HG02759 (cell line): ENCODE data around the gene CLIC6.

Experiments used
- ATAC-seq: cut with Tn5 transposase; IDR thresholded peaks from one replicate; pipeline ENCODE4 v1.9.1; 2021; ENCODE audit warnings: mild to moderate bottlenecking, moderate library complexity; ENCODE audit not compliant: unreplicated experiment

Gene CLIC6

DNA sequence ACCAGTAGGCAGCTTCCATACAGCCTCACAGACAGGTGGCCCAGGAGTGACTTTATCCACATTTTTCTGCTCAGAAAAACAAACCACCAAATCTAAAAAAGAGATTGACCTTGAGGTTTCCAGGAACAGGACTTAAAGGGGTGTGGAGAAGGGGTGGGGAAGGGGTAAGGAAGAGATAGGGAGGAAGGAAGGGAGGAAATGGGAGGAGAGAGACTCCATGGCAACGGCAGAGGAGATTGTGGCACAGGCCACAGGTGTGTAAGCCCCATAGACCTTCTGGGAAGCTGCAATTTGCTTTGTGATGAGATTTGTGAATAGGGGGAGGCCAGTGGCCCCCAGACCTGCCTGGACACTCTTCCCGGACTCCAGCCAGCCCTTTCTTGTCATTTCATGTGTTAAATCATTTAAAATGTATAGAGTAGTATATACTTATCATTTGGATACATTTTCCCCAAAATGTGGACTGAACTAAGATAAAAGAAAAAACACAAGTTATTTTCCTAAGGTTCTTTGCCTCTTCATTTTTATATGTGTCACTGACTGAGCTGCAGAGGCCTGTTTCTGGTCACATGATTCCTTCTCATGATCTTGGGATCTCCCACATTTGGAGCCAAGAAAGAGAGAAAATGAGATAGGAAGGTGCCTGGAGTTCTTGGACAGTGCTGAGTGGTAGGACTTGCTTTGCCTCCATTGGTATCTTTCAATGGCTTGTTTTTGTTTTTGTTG, 55.5 kb downstream of the CLIC6 start:
- no peak for ATAC-seq

DNA sequence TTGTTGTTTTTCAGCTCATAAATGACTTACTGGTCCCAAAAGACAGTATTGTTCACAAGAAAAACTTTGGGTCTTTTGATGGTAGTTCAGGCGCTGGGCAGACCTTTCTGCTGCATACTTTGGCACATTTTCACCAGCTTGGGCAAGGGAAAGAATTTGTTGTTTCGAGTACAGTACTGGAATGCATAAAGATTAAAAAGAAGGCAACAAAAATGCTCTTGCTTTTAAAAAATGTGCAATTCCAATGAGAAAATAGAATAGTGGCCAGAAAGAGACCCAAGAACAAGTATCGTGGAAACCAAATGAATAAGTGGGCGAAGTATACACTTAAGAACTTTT, 56.0 kb downstream of the CLIC6 start:
- no peak for ATAC-seq

DNA sequence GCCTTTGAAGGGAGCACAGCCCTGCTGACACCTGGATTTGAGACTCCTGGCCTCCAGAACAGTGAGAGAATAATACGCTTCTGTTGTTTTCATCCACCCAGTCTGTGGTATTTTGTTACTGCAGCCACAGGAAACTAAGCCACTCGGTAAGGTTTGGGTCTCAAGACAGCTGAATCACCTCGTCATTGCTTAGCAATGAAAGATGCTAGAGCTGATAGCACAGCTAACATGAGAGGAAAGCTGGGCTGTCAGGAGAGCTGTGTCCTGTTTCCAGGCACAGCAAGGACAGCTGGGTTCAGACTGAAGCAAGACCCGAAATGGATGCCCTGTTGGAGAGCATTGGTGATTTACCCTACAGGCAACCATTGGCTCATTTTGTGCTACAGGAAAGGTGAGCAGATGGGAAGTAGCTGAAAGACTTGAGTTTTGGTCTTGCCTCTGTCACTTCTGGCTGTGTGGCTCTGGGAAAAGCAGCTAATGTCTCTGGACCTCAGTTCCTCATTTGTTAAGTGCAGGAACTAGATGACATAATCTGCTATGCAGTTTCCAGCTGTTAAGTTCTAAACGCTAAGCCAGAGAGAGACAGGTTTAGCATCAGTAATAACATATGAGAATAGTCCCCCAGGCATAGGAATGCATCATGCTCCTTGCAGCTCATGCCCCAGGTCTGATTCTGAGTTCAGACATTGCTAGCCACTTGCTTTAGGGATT, 58.0 kb downstream of the CLIC6 start:
- ATAC-seq, result no peak

DNA sequence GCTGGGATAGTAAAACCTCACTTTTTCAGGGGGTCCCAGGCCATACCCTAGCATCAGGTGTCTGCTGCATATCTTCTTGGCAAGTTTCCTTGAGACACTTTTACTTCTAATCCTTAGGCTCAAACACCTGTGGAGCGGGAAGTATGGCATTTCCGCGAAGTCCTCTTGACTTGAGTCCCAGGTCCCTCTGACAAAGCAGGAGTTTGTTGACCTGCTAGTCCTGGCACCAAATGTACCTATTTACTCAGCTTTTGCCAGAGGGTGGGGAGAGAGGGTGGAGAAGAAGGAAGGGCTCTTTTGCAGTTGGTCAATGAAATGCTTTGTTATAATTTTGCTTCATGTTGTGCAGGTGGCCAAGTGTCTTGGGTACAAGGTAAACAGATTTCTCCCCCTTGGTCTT, 59.7 kb downstream of the CLIC6 start:
- ATAC-seq, result no peak

DNA sequence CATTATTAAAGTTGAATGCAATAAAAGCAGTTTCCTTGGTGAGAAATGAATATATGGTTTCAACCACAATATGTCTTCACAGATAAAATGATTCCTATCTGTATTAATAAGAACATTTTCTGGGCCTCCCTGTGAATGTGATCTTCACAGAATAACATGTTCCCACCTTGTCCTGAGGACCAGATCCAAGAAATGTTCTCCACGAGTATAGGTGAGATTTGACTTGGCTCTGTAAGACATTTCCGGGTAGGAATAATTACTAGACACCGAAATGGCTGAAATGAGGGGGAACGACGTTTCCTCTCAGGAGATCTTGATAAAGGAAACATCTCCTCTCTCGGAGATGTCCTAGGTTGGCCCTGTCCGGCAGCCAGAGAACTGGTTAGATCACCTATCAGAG, 61.4 kb downstream of the CLIC6 start:
- ATAC-seq, result no peak

DNA sequence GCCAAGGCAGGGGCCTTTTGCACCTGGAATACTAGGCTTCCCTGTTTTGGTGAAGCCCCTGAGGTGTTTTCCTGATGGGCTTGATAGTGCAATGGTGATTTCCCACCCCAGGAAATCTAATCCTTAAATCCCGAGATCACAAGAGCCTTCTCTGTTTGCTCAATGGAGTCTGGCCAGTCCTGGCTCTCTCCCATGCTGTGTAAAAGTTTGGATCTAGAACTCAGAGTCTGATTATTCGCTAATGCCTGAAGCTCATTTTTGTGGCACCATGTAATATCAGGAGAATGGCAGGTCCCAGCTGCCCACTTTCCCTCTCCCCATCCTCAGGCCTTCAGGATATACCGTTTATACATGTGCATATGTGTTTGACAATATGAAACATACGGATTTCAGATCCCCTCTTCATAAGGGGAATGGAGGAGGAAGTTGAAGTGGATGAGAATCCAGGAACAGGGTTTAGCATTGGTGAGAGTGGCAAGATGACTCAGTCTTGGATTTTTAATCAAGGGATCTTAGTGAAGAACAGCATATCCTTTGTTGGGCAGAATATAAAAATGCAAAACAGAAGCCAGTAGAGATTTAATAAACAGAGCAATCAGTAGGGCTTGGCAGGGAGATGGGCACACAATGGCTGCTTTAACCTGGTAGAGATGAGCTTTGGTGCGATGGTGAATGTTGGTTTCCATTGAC, 62.1 kb downstream of the CLIC6 start:
- no peak for ATAC-seq

DNA sequence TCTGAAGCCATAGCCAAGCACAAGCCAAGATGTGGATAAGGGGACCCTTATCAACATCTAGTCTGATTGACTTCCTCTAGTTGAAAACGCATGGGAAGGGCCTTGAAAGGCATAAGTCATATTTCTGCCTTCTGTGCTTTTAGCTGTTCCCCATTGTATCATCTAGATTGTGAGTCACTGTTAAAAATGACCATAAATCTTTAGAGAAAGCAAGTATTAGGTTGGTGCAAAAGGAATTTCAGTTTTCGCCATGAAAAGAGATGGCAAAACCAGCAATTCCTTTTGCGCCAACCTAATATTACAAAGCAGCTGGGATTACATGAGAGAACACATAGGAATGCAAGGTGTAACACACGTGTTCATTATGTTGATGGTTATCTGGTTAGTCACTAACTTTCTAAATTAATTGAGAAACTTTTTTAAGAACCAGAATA, 63.6 kb downstream of the CLIC6 start:
- no peak for ATAC-seq

DNA sequence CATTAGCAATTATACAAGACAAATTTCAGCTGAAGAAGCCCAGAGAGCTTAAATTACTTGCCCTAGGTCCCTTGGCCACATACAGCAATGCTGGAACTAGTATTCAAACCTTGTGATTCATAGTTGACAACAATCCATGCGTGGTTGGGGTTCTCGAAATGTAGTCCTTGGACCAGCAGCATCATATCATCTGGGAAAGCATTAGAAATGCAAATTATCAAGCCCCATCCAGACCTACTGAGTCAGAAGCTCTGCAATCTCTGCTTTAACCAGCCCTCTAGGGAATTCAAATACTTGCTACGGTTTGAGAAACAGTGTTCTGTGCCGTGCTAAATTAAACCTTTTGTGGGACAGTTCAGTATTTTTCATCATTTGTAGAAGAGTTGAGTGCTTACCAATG, 65.1 kb downstream of the CLIC6 start:
- ATAC-seq, result no peak

DNA sequence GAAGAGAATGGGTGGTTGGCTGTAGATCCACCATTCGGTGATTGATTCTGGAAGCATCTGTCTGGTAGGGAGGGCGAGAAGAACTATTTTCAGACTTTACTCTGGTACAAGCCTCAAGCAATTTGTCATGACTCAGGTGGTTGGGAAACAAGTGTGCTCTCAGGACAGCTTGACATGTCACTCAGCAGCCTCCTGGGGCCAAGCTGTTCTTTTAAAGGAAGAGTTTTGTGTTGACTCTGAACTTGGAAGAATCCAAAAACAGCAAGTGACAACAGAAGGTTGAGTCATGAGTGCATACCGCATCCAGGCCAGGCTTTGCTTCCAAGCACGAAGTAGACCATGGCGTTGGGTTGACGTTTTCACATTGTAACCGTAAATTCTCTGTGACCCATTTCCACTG, 65.9 kb downstream of the CLIC6 start:
- no peak for ATAC-seq

DNA sequence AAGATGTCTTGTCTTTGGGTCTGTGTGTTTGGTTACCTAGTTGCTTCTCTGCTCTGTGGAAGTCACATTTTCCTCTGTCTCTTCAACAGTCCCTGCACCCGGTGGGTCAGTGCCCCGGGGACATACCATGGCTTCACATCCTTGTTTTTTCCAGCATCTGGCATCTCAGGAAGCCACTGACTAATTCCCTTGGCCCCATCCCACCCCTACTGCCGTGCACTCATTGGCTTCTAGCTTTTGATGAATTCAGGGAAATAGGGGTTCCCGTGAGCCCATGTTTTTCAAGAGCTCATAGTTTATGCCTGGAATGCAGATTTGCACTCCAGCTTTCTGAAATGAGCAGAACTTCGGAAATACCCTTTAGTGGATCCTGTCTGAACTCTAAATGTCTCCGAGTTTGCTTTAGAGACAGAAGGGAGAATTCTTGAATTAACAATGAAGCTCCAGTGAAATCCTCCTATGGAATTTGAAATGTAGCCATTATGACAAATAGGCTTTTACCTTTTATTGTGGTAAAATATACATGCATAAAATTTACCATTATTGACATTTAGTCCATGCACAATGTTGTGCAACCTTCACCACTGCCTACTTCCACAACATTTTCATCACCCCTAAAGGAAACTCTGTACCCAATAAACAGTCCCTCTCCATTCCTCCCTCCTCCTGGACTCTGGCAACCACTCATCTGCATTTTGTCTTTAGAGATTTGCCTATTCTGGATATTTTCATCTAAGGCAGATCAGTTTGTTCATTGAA, 67.5 kb downstream of the CLIC6 start:
- no peak for ATAC-seq

DNA sequence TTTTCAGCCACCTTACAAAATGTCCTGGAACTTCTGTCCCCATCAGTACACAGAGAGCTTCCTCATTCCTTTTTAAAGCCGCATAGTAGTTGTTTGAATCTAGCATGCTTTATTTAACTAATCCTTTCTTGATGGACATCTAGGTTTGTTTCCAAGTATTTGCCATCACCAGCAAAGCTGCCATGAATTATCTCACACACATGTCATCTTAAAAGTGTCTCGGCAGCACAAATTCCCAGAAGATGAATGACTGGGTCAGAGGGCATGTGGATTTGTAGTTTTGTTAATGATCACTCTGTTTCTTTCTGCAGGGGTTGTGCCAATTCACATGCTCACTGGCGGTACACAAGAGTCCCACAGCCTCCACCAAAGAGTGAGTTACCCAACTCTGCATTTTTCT, 68.3 kb downstream of the CLIC6 start:
- ATAC-seq, result no peak

DNA sequence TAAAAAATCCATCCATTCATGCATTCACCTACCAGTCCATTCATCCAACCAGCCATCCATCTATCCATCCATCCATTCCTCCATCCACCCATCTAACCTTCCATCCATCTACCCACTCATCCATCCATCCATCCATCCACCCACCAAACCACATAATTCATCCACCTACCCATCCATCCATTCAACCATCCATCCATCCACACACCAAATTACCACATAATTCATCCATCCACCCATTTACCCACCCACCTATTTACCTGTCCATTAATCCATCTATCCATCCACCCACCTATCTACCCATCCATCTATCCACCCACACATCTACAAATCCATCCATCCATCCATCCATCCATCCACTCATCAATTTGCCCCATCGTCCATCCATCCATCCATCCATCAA, 71.4 kb downstream of the CLIC6 start:
- ATAC-seq, result no peak

DNA sequence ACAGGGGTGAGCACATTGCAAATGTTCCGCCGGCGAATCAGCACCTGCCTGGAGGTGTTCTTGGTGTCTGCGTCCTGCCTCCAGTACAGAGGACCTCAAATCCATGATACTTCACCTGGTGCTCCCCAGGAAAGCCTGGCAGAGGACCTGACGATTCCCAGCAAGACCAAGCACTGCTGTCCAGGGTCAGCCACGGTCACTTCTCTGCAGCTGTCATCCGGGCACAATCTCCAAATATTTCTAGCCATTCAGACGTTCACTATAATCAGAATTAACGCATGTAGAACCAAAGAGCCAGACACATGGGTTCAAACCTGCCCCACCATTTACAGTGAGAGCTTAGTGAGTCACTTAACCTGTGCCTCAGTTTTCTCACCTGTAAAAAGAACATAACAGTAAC, 74.5 kb downstream of the CLIC6 start:
- no peak for ATAC-seq

DNA sequence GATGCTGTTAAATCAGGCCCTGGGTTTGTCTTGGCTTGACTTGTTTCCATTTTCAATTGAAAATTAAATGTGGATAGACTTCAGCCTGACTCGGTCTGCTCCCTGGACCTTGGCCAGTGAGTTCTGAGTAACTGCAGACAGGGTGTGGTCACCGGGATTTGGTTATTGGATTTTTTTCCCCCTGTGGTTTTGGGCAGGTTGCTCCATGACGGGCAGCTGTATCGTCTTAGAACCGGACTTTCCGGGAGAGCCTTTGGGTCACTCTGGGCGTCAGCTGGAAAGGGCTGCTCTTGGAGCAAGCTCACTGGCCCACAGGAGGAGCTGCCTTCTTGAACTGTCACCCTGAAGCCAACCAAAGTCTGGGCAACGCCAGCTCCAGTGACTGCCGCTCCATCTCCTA, 75.0 kb downstream of the CLIC6 start:
- ATAC-seq, result no peak

DNA sequence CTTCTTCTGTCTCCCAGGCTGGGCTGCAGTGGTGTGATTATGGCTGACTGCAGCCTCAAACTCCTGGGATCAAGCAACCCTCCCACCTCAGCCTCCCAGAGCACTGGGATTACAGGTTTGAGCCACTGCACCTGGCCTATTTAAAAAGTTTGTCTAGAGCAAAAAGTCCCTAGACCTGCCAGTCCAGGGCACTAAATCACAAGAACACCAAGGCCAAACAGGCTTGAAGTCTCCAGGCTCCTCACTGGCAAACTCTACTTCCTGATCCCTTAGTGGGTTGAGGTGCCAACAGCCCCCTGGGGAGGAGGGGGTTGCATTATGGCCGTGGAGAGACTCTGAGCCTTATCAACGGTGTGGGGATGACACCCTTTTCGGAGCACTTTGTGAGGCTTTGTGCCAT, 76.0 kb downstream of the CLIC6 start:
- no peak for ATAC-seq

DNA sequence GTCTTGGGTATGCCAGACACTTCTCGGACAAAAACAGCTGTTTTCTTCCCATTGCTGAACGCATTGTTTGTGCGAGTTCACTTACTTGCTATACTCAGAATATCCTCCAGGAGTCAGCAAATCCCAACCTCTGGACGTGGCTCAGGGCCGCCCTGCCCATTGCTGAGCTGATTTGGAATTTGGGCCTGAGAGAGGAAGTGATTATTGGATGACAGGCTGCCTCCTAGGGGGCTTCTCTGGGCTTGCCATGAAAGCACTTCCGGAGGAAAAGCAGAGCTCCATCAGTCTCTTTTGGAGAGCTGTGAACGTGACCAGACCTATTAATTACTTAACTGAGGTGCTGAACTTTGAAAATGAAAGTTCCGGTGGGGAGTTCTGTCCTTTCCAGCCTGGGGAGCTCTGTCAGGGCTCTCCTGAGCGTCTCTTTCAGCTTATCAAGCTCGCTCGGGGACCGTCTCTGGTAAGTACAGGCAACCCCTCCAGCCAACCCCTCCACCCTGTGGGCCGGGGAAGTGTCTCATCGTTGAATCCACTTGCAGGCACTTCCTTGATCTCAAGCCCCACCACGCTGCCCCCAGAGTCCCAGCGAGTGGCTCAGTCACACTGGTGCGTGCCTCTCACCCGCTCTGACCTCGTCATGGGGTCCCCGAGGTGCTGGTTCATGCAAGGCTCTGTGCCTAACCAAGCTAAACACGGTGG, 76.9 kb downstream of the CLIC6 start:
- peak; percentile 76 for ATAC-seq

DNA sequence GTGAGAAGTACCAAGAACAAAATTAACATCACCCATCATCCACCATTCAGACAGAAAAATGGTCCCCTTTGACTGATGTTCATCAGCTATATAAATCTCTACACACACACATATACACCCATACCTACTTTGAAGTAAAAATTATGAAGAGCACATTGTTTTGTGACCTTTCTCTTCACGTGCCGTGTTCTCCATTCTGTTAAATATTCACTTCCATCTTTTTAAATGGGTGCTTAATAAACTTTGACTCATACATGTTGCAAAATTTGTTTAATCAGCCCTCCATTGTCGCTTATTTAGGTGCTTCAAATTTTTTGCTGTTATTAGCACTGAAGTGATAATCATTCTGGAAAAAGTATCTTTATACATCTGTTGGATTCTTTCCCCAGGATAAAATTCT, 80.1 kb downstream of the CLIC6 start:
- ATAC-seq, result no peak

DNA sequence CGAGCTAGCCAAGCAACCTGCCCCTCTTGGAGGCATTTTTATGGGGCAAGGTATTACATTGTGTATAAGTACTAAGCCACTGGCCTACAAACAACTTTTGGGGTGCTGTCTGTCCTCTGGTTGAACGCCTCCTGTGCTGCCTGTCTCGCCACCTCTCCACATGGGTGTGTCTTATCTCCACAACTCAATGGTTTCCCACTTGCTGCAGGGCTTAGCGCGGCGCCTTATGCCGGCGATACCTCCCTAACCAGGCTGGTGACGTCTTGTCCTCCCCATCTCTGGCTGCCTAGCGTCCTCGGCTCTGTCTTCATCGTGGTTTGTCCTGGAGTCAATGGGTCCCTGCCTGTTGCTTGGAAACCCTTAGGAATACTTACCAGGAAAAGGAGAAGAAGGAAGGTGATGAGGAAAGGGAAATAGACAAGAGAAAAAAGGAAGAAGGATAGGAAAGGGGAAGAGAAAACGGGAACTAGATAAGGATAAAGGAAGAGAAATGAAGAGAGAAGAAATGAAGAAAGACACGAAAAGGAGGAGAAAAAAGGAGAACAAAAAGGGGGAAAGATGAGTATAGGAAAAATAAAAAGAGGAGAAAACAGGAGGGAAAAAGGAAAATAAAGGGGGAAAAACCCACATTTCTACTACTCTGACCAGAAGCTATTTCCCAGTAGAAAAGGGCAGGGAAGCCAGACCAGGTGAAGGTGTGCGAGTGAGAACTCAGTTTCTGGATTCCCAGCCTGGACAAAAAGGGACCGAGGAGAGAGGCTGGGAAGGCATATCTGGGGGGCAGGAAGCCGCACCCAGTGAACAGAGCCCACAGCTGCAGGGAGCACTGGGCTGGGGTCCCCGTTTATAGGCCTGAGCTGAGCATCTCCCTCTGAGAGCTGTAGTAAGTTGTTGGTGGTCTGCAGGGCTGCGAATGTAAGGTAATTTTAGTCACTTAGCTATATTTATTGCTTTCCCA, 86.2 kb downstream of the CLIC6 start:
- ATAC-seq, result no peak

DNA sequence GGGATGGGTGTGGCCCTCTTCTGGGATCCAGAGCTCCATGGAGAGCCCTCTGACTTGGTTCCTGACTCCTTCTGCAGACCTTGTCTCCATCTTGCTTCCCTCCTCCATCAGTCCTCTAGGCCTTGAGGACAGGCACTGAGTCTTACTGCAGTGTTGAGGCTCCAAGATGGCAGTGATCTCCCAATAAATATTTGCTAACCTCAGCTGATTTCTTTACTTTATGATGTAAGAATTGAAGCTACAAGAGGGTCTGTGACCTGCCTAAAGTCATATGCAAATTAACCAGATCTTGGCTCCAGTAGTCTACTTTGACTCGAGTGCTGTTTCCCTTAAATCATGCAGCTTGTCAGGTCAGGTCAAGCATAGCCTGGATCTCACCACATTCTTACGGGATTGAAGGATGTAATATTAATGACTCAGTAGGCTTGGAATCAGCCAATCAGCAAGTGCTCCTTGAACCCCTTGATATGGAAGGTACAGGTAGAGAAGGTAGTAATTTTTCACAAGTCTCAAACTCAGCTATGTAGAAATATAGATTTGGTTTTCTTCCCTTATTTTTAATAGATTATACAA, 93.0 kb downstream of the CLIC6 start:
- ATAC-seq, result no peak
